ENCODE results near the gene CADPS.

CADPS gene

GRCh38 chr3:62624185-62624584 lies 251.0 kb downstream of the CADPS start:
- DNase-seq = no peak

- DNase-seq = peak; percentile 29
These were observed 252.6 kb downstream of the CADPS start for GRCh38 chr3:62622553-62623174.

DNA sequence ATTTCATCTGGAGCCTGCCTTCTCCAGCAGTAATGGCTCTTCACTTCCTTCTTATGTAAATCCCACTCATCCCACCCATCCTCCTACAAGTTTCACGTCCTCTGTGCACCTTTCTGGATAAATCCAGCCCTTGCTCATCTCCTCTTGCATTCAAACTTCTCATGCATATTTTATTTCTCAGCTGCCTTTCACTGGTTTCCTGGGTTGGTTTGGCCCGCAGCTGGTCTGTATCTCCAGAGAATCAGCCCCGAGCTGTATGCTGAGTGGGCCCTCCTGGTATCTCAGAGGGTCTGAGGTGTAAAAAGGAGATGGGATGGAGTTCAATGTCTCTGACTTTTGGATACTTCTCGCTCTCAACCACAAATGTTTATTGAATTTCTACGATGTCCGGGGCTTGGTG lies 253.3 kb downstream of the CADPS start:
- DNase-seq = no peak

- no peak for DNase-seq
These were observed 254.0 kb downstream of the CADPS start for GRCh38 chr3:62621176-62621575.

- DNase-seq = no peak
These were observed 259.9 kb downstream of the CADPS start for GRCh38 chr3:62615258-62615849.

- no peak for DNase-seq
These were observed 260.7 kb downstream of the CADPS start for GRCh38 chr3:62614527-62614926.

DNA sequence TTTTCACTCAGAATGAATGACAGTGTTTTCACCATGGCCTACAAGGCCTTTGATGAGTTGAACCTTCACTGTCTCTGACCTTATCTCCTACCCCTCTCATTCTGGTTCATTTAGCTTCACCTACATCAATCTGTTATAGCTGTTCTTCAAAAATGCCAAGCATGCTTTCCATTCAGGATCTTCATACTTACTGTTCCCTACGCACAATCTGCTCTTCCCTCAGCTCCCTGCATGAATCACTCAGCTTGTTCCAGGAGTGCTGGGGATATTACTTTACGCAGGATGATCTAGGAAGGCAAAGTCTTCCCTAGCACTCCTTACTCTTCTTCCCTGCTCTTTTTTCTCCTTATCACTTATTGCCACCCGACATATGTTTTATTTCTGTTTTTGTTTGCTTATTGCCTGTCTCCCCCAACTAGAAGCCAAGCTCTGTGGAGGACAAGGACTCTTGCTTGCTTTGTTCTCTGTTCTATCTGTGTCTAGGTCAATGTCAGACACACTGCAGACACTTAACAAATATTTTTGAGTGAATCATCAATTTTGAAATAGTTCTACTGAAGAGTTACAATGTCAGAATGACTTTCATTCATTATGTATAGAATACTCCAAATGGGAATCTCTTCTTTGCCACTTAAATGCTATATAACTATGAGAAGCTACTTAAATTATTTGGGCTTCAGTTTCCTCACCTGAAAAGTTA lies 263.5 kb downstream of the CADPS start:
- no peak for DNase-seq

- DNase-seq = no peak
These were observed 267.8 kb downstream of the CADPS start for GRCh38 chr3:62607287-62608029.

DNA sequence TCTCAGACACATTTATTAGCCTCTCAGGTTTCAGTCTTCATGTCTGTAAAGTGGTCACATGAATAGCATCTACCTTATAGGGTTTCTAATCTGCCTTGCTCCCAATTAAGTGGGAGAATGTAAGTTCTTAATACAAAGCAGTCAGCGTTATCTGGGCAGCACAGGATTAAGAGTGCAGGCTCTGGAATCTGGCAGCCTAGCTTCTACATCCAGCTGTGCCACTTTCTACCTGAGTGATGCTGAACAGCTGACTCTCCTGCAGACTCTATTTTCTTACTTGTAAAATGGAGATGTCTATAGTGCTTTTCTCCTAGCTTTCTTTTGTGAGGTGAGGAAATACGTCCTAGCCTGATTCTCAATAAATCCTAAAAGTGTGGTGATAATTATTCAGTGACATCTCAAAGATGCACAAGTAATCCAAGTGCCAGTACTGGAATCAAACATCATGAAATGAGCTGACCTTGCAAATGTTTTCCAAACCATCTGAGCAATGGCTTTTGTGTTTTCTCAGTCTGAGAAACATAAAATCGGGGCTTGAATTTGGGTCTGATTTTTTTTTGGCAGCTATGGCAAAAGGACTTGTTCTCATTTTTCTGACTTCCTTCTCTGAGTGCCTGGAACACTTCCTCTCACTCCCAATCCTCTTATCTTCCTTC lies 269.7 kb downstream of the CADPS start:
- DNase-seq = no peak

- no peak for DNase-seq
These were observed 270.4 kb downstream of the CADPS start for GRCh38 chr3:62604751-62605351.

GRCh38 chr3:62604298-62604697 lies 270.9 kb downstream of the CADPS start:
- no peak for DNase-seq

DNA sequence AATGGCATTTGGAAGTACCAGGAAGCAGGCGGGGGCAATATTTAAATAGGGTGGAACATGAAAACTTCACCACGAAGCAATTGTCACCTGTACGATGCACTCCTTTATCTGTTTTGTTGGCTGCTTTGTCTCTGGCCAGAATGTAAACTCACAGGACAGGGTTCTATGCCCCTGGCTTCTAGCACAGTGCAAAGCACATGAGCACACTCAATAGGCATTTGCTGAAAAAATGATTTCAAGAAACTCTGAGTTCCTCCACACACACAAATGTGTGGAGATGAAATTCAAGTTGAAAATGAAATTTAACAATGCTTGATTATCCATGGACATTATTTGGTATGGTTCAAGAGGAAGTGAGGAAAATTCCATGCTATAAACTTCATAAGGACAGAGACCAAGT lies 272.2 kb downstream of the CADPS start:
- DNase-seq = no peak

DNA sequence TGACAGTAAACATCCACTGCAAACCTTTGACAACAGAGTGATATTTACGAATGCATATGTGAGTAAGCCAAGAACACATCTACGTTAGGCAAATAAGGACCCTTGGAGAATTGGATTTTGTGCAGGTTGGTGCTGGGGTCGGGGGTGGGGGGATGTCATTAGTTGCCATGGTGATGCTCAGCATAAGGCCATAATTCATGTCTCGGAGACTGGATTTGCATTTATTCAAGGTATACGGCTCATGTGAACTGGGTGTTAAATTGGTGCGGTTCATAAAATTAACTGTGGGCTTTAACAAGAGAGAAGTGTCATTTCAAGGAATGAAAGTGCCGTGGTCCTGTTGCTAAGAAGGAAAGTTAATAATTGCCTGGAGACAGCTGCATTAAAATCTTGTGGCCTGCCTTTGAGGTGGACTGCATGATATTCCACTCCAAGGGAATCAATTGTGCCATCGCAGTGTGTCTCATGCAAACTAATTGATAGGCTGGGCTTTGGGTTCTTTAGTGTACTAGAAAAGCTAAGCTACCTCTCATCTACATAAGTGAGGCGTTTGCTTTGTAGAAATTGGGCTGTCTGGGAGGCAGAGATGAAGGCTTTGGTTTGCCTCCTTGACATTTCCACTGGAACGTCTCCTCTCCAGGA lies 273.0 kb downstream of the CADPS start:
- no peak for DNase-seq

DNA sequence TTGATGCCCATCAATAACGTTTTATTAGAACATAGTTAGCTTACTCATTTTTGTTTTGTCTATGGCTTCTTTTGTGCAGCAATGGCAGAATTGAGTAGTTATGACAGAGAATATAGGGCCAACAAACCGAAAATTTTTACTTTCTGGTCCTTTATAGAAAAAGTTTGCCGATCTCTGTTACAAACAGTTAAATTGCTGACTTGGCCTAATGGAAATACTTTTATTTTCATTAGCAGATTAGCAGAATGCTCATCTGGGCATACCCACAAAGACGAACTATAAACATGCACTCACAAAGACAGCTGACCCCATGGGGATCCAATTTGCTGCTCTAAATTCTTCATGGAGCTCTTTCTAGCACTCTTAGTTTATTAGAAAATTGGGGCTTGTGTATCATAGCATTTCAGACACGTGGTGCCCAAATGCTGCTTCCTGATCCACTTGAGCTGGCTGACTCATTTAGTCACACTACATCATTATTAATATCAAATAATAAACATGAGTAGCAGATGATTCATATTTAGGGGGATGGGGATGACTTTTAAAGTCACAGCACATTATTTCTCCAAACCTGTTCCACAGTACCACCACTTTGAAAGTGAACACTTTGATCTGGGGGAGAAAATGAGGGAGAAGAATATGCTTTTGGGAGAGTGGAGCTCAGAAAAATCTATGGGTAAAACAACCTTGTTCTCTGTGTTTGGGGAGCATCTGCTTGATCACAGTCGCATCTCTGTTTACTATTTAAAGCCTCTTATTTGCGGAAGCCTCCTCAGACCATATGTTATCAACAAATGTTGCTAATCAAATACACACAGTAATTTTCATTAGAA lies 273.8 kb downstream of the CADPS start:
- DNase-seq = no peak

- DNase-seq = no peak
These were observed 275.2 kb downstream of the CADPS start for GRCh38 chr3:62600033-62600432.

DNA sequence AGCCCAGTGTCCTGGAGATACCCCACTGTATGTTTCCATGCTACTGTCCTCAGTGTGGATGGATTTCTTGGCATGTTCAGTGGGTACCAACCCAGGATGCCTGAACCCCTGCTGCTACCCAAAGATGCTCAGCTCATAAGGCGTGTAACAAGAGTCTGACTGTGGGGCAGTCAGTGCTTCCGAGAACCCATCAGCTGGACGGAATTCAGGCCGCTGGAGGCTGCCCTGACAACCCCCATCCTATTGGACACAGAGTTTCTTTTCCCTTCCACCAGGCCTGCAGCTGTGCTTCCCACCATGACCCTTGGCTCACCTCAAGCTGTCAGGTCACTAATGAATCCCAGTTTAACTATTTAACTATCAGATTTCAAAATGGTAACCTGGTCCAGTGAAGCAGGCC lies 277.7 kb downstream of the CADPS start:
- peak; percentile 24 for DNase-seq

- no peak for DNase-seq
These were observed 282.8 kb downstream of the CADPS start for GRCh38 chr3:62592408-62592807.

DNA sequence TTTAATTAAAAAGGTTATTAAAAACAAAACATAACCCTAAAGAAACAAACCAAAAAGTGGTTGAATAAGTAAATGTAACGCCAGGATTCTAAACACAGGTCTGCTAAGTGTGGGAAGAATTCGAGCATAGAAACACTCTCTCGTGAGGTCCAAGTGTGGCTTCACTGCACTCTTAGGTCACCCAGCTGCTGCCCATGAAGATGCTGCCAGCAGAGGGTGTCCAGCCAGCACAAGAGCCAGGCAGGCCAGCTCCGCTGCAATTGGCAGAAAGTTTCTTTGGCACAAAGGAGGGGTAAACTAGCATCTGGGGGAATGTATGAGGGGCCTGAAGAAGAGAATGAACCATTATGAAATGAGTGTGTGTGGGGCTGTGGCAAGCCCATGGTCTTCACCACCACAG lies 286.1 kb downstream of the CADPS start:
- DNase-seq = no peak

GRCh38 chr3:62587579-62588031 lies 287.6 kb downstream of the CADPS start:
- DNase-seq = no peak

DNA sequence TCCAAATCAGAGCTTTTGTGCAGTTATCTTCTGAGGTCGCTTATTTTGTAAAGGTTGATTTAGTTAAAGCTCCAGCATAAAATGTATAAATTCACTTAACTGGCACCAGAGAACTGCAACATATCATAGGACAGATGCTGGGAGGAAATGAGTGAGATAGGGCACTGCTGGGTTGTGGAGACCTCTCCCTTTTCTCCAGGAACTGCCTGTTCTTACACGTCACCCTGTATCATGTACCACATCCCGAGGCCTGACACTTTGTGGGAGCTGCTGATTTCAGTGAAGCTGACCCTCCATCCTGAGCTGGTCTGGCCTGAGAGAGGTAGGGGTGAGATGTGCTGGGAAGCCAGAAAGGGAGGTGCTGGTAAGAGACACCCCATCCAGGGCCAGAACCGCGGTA lies 288.0 kb downstream of the CADPS start:
- no peak for DNase-seq

DNA sequence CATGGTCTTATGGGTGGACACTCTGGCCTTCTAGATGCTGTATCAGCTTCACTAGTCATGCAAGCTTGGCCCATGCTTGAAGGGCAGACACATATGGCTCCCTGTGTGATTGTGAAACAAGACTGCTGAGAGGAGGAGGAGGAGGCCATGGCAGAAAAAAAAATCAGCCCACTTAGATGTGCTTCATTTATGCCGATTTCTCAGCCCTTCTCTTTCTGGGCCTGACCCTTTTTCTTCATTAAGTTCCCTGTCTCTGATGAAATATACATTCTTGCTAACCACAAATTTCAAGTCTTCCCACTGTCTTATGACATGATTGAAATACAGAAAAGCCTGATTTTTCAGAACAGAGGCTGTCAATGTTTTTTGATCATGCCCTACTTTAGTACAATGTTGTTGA lies 288.9 kb downstream of the CADPS start:
- no peak for DNase-seq
